Stimulated activated CD4-positive, alpha-beta T cell treated with anti-CD3 and anti-CD28 coated beads, Interleukin-4, amount 100 ng/mL, for 1 hour (primary cell): ENCODE measurements around the gene SEMA3A.
"Not testable (repeated sequence)": the region's sequence is repeated elsewhere in the genome, so short reads cannot be mapped to it uniquely, and the experiment has no call there.

Source experiments
- DNase-seq: peaks from one replicate; pipeline ENCODE4 v3.0.0-alpha.2; 2020

The SEMA3A gene

DNA sequence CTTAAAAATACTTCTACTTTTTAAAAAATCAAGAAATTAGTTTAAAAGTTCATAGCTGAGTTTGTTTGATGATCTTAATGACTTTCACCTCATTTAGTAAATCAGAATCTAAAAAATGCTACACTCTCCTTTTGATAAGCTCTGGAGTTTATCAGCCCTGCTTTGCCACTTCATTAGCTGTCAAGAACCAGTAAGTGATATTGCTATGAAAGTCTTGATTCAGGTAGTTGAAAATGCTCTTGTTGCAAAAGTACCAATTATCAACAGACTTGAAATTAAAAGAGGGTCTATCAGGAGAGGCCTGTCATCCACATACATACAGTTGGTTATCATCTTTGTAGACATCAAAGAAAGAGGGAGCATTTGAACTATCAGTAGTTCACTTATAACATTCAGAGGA lies 41.6 kb downstream of the SEMA3A start:
- DNase-seq = no peak

DNA sequence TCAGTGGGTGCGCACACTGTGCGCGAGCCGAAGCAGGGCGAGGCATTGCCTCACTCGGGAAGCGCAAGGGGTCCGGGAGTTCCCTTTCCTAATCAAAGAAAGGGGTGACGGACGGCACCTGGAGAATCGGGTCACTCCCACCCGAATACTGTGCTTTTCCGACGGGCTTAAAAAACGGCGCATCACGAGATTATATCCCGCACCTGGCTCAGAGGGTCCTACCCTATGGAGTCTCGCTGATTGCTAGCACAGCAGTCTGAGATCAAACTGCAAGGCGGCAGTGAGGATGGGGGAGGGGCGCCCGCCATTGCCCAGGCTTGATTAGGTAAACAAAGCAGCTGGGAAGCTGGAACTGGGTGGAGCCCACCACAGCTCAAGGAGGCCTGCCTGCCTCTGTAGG lies 44.2 kb downstream of the SEMA3A start:
- DNase-seq = not testable (repeated sequence)

DNA sequence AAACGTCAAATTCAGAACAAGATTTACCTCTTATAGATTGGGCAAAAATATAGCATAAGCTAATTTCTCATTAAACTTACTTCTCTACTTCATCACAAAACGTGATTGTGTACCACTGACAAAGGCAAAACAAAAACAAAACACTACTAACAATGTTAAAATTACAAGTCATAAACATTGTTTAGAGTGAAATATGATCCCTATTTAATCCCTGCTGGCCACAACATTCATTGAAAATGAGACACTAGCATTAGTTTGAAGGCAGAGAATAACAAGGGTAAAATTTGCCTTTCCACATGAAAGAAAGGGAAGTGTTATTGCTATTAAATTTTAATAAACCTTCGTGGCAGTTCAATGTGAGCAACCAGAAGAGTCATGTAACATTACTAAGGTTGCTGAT lies 45.0 kb downstream of the SEMA3A start:
- no peak for DNase-seq

GRCh38 chr7:84145892-84146291 lies 48.7 kb downstream of the SEMA3A start:
- DNase-seq = no peak

GRCh38 chr7:84144935-84145334 lies 49.7 kb downstream of the SEMA3A start:
- no peak for DNase-seq

DNA sequence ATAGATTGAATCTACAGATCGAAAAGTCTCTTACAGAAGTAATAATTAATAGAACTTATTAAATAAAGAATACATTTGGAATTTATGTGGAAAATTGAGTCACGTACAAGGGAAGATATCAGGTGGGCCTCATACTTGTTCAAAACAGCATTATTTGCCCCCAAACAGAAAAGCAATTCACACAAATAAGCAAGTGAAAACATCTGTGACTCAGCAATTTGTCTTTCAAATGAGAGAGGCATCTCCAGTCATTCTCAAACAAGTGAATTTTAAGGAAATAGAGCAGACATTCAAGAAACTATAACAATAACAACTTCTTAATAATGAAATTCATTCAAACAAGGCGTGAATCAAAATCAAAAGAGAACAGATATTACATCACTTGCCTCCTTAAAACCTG lies 50.1 kb downstream of the SEMA3A start:
- DNase-seq = no peak

DNA sequence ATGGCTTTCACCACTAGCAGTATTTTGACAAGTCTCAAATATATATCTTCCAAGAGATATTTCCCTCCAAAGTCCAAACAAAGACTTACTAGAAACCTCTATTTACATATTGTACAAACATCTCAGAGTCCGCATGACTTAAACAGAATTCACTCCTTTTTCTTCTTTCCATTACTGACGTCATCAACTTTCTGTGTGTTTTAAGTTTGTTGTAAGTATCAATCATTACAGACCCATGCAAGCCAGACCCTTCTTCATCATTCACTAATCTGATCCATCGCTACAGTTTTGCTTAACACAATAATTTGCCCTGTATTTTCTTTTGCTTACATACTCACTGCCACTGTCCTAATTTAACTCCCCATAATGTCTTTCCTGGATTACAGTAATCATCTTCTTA lies 51.9 kb downstream of the SEMA3A start:
- DNase-seq = no peak

DNA sequence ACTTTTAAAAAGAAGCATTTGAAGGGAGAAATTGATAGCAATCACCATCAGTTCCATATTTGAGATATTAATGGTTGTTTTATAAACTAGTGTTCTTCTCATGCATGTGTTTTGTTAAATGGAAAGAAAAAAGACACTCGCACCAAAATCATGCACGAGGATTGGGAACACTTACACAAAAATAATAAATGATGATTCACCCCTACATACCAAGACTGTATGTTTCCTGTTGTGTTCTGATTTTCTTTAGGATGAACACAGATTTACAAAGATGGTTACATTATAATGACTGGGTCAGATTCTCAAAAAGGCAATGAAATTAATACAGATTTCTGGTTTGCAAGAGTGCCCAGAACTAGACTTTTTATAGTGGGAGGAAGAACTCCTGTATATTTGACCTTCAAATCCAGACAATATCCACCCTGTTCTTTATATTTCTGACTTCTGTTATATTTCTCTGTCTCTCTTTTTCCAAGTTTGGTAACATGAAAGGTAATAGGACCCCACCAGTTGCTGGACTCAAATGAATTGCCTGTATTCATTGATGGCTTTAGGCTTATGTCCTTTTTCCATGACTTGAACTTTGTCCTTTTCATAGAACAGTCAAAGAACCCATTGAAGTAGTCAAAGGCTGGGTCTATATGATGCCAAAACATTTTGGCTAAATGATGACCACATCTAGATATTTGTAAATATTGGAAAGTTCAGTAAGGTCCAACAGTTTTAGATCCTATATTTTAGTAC lies 54.4 kb downstream of the SEMA3A start:
- DNase-seq = no peak

- no peak for DNase-seq
Measured at GRCh38 chr7:84138411-84138810, 56.2 kb downstream of the SEMA3A start.

DNA sequence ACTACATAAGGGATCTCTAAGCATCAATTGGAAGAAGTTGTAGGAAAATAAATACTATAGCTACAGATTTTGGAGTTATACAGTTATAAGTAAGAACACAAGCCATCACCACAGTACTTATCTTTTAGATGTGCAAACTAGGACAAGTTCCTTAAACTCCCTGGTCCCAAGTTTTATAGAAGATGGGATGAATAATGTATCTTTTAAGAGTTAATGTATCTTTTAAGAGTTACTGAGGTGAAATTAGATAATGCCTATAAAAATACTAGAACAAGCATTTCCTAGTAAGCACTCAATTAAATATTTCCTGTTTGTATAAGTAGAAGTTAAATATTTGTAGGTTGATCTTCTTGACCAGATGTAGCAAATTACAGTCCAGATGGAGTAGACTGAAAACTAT lies 56.8 kb downstream of the SEMA3A start:
- DNase-seq = no peak

DNA sequence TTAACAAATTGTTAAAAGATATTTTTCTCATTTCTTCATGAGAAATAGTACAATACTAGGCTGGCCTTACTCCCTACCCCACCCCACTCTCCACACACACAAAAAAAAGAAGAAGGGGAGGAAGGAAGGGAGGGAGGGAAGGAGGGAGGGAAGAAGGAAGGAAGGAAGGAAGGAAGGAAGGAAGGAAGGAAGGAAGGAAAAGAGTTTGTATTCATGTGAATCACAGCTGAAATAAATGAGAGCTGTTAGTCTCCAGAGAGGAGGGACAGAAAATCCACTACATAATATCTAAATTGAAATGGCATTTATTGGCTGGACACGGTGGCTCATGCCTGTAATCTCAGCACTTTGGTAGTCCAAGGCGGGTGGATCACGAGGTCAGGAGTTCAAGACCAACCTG lies 57.8 kb downstream of the SEMA3A start:
- DNase-seq = no peak

GRCh38 chr7:84136336-84136735 lies 58.3 kb downstream of the SEMA3A start:
- no peak for DNase-seq

DNA sequence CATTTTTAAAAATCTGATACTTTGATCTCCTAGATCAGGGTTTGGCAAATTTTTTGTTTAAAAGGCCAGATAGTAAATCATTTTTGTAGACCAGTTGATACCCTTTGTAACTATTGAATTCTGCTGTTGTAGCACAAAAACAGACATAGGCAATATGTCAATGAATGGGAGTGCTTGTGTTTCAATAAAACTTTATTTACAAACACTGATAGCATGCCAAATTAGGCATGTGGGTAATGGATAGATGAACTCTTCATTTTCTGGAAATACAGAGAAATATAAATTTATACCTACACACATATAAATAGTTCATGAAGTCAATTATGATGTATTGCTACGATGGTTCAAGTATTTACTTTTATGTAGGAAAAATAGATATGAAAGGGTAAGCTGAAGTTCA lies 60.4 kb downstream of the SEMA3A start:
- DNase-seq = no peak

GRCh38 chr7:84125654-84126053 lies 68.9 kb downstream of the SEMA3A start:
- no peak for DNase-seq

DNA sequence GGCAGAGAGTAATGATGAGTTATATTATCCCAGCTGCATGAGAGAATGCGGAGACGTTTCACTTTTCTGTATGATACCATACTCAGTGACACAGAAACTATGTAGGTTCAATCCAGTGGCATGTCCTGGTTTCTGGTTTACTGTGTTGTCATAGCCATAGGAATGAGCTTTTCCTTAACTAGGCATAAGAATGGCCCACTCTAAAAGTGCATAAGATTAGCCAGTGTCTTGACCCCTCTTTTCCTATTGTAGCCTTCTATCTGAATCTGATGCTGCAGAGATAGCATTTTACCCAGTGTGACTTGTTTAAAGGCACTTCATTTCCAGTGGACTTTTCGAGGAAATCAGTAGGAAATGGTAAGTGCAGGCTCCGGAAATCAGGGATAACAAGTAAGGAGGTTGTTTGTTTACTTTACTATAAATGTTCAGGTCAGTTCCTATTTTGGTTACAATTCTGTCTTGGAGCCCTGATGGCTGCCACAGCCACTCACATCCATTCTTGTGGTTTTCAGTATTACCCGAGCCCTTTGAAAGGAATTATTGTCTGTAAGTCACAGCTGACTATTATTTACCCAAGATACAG lies 70.5 kb downstream of the SEMA3A start:
- no peak for DNase-seq

- DNase-seq = no peak
Measured at GRCh38 chr7:84122582-84123360, 71.8 kb downstream of the SEMA3A start.

- DNase-seq = no peak
Measured at GRCh38 chr7:84117304-84117703, 77.3 kb downstream of the SEMA3A start.

DNA sequence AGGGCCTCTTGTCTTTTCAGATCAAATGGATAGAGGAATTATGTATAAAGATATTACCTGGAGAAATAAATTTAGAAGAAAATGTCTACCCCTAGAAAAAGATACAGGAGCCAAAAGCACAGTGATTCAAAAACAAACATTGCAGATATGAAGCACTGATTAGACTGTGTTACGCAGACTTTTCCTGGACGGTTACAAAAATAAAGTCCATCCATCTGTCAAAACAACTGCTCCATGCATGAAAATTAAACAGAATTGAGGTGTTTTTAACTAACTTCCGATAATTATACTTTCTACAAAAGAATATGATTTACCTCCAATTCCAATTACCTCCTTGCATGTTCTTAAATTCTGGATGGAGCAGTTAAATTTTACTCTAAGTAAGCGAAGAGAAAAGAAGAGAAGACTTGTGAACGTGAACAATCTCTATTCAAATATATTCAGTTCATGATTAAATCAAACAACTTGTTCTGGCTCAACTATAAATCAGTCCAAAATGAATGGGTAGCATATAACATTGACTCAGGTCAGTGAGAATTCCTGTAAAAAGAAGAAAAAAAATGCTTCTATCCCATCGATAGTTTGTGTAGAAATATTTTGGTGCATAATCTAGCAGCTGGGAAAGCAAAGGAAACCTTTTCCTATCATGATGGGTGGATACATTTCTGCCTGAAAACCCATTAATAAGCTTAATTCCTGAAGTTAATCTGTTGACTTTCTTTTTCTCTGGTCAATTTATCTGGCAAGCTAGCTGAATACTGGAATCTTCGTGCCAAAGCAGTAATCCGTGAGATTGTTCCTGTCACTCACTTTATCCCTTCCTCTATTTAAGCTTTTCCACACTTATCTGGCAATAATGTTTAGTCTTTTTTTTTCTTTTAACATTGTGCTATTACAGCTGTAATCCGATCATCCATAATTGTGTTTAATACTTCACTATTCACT lies 80.4 kb downstream of the SEMA3A start:
- DNase-seq = no peak

DNA sequence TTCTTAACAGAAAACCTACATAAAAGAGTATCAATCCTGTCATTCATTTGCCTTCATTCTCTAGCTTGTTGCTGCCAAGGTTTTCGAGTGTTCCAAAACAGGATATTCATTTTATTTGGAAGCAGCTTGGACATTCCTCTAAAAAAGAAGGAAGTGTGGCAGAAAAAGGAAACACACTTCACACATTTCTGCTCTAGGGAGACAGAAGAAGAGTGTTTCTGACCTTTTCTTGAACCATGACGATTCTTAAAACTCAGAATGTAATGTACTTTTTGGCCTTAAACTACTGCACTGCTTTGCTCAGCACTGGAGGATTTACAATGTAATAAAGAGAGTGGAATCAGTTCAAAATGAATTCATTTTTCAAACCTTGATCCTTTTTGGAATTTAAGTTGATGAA lies 81.3 kb downstream of the SEMA3A start:
- DNase-seq = no peak

- DNase-seq = no peak
Measured at GRCh38 chr7:84112771-84113170, 81.8 kb downstream of the SEMA3A start.

GRCh38 chr7:84111842-84112241 lies 82.7 kb downstream of the SEMA3A start:
- no peak for DNase-seq

- no peak for DNase-seq
Measured at GRCh38 chr7:84110400-84110799, 84.2 kb downstream of the SEMA3A start.

- no peak for DNase-seq
Measured at GRCh38 chr7:84108787-84109186, 85.8 kb downstream of the SEMA3A start.
